Suprapubic skin (tissue), 4 donors: Measurements from ENCODE around the gene B3GNT5.

Experiments used
- CTCF ChIP-seq, 2 donors: fragments of 200-600 bp in 1 of 2; fragments of 450-650 bp in 1 of 2; sonication (generic) in 1 of 2; IDR thresholded peaks; one replicate each; pipeline ENCODE4 v1.5.1; 2016 to 2019; ENCODE audit warnings: antibody characterized with exemption in 2 of 2, mild to moderate bottlenecking in 1 of 2, moderate library complexity in 1 of 2
- EP300 ChIP-seq: sonication (generic); formaldehyde crosslinking; IDR thresholded peaks from one replicate; pipeline ENCODE4 v1.6.1; 2017; ENCODE audit warnings: antibody characterized with exemption
- POLR2A ChIP-seq, 2 donors: fragments of 450-650 bp; IDR thresholded peaks; one replicate each; pipeline ENCODE4 v1.6.1; 2017; ENCODE audit warnings: antibody characterized with exemption in 2 of 2, mild to moderate bottlenecking in 2 of 2, moderate library complexity in 2 of 2
- POLR2AphosphoS5 ChIP-seq, 3 donors: sonication (generic); formaldehyde crosslinking; IDR thresholded peaks; one replicate each; pipeline ENCODE4 v1.6.1; 2017; ENCODE audit warnings: antibody characterized with exemption in 3 of 3

- TF ChIP-seq POLR2A (IDR thresholded peaks at IDR 0.05) (no peak), CTCF (IDR thresholded peaks at IDR 0.05) (no peak), EP300 (no peak), POLR2AphosphoS5 (IDR thresholded peaks at IDR 0.05) (no peak)
Observed at GRCh38 chr3:183283886-183284285, 30.8 kb downstream of the B3GNT5 start.
